Measurements from ENCODE around the gene PARP1. TPM values are rescaled to one million over a fixed set of nuclear protein-coding genes. Genes with fewer than 3 reads are reported as not detected.

The PARP1 gene
- total and polyA plus RNA-seq, 2 experiments from 2014 or later: 46.2 to 70.4 TPM

GRCh38 chr1:226417350-226417749, 9.5 kb upstream of the PARP1 start:
- TF ChIP-seq EZH2phosphoT487 (IDR thresholded peaks at IDR 0.05; ENCODE audit: insufficient read depth, low read depth) (no peak), EZH2 (IDR thresholded peaks at IDR 0.05; ENCODE audit: insufficient read depth, poor library complexity, severe bottlenecking) (no peak)
- in situ Hi-C loops (cut with MboI): no loop called here
- DNase-seq: no peak

GRCh38 chr1:226414098-226414698, 6.3 kb upstream of the PARP1 start:
- no peak for DNase-seq
- Histone ChIP-seq H3K27me3 (replicated peaks; ENCODE audit: insufficient read depth) (peaks cover 7% of the 10 kb centered on the region), H3K4me3 (no peak overlapping the region), H3K4me2 (ENCODE audit: unreplicated experiment) (no peak overlapping the region), H3K79me2 (ENCODE audit: insufficient read depth) (no peaks in the 10 kb centered on the region), H4K20me1 (ENCODE audit: insufficient read depth) (no peaks in the 10 kb centered on the region), H3K9ac (no peak overlapping the region), H3F3A (ENCODE audit: insufficient read depth) (no peaks in the 10 kb centered on the region; the same call in 1 of the 2 replicates), H2AFZ (no peak overlapping the region), H3K9me2 (ENCODE audit: insufficient read depth) (no peaks in the 10 kb centered on the region), H3K36me3 (ENCODE audit: low read depth) (no peaks in the 10 kb centered on the region), H3K4me1 (ENCODE audit: insufficient read depth) (no peaks in the 10 kb centered on the region), H3K27ac (no peak overlapping the region), H3K9me3 (ENCODE audit: low read depth) (no peaks in the 10 kb centered on the region)
- no peak for TF ChIP-seq EZH2 (IDR thresholded peaks at IDR 0.05; ENCODE audit: insufficient read depth, poor library complexity, severe bottlenecking)
- no peak for TF ChIP-seq EZH2phosphoT487 (IDR thresholded peaks at IDR 0.05; ENCODE audit: insufficient read depth, low read depth)
- WGBS, 2 experiments (ENCODE audit: low coverage in 1 of 2, low lambda C conversion rate in 2 of 2, missing lambda C conversion rate in 2 of 2): 73 to 77% methylated on average over 11 of the region's 11 CpGs
- in situ Hi-C loops (cut with MboI): no loop called here

More at GRCh38 chr1:226417350-226417749, 9.5 kb upstream of the PARP1 start:
- H3K4me1 ChIP-seq (ENCODE audit: insufficient read depth): no peaks in the 10 kb centered on the region
- H3K4me3 ChIP-seq: no peak overlapping the region
- H3K9me3 ChIP-seq (ENCODE audit: low read depth): no peaks in the 10 kb centered on the region
- H3K27ac ChIP-seq: no peak overlapping the region
- no peaks in the 10 kb centered on the region for H3K9me2 ChIP-seq (ENCODE audit: insufficient read depth)
- no peaks in the 10 kb centered on the region for H3K36me3 ChIP-seq (ENCODE audit: low read depth)
- 45 to 65% methylated on average over 6 of the region's 6 CpGs for WGBS, 2 experiments (ENCODE audit: low coverage in 1 of 2, low lambda C conversion rate in 2 of 2, missing lambda C conversion rate in 2 of 2)
- H3K4me2 ChIP-seq (ENCODE audit: unreplicated experiment): no peak overlapping the region
- H4K20me1 ChIP-seq (ENCODE audit: insufficient read depth): no peaks in the 10 kb centered on the region
- H2AFZ ChIP-seq: no peak overlapping the region
- no peak overlapping the region for H3K9ac ChIP-seq
- no peaks in the 10 kb centered on the region for H3K79me2 ChIP-seq (ENCODE audit: insufficient read depth)
- H3K27me3 ChIP-seq (replicated peaks; ENCODE audit: insufficient read depth): peaks cover 9% of the 10 kb centered on the region
- H3F3A ChIP-seq (ENCODE audit: insufficient read depth): no peaks in the 10 kb centered on the region

DNA sequence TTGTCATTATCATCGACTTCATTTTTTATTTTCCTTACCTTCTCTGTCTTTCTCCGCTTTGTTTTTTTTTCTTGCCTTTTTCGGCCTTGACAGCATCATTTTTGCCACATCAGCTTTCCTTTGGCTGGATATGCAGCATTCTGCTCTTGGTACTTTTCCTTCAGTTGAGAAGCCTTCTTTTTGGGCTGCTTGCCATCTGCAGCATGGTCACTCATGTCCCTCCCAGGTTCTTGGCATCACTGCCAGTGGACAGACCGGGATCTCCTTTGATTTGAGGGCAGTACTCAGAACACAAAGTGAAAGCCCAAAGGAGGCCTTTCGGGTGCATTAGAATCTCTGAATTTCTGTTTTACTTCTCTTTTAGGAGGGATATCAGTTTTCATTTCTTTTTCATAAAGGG, 3.7 kb upstream of the PARP1 start:
- Histone ChIP-seq H3K27me3 (replicated peaks; ENCODE audit: insufficient read depth) (no peaks in the 10 kb centered on the region), H3K27ac (no peak overlapping the region), H3K4me1 (ENCODE audit: insufficient read depth) (peaks cover 5% of the 10 kb centered on the region), H3K9ac (no peak overlapping the region), H3K36me3 (ENCODE audit: low read depth) (no peaks in the 10 kb centered on the region), H3K4me3 (no peak overlapping the region), H3K4me2 (ENCODE audit: unreplicated experiment) (no peak overlapping the region), H3K79me2 (ENCODE audit: insufficient read depth) (peaks cover 6% of the 10 kb centered on the region), H2AFZ (no peak overlapping the region), H3K9me3 (ENCODE audit: low read depth) (no peaks in the 10 kb centered on the region), H3K9me2 (ENCODE audit: insufficient read depth) (no peaks in the 10 kb centered on the region), H4K20me1 (ENCODE audit: insufficient read depth) (no peaks in the 10 kb centered on the region), H3F3A (ENCODE audit: insufficient read depth) (peaks cover 2% of the 10 kb centered on the region; the same call in 1 of the 2 replicates)
- TF ChIP-seq EZH2 (IDR thresholded peaks at IDR 0.05; ENCODE audit: insufficient read depth, poor library complexity, severe bottlenecking) (no peak), EZH2phosphoT487 (IDR thresholded peaks at IDR 0.05; ENCODE audit: insufficient read depth, low read depth) (no peak)
- peak; percentile 20 for DNase-seq
- in situ Hi-C loops (cut with MboI): no loop called here
- WGBS, 2 experiments (ENCODE audit: low coverage in 1 of 2, low lambda C conversion rate in 2 of 2, missing lambda C conversion rate in 2 of 2): 51 to 63% methylated on average over 5 of the region's 5 CpGs

DNA sequence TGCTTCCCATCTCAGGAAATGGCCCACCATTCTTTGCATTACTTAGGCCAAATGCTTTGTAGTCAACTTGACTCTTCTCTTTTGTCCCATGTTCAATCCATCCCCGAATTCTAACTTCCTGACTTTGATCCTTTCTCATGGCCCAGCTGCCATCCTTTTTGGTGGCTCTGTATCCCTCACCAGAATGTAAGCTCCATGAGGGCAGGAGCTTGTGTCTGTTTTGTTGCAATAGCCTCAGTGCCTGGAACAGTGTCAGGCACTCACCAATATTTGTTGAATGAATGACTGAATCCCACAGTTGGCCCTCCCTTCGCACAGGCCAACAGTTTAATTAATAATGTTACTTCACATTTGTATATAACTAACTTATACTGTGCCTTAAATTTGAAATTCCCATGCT, 3.1 kb upstream of the PARP1 start:
- H3K4me2 ChIP-seq (ENCODE audit: unreplicated experiment): no peak overlapping the region
- peaks cover 13% of the 10 kb centered on the region for H3K79me2 ChIP-seq (ENCODE audit: insufficient read depth)
- no peak for DNase-seq
- H2AFZ ChIP-seq: no peak overlapping the region
- H3K9me3 ChIP-seq (ENCODE audit: low read depth): no peaks in the 10 kb centered on the region
- no peaks in the 10 kb centered on the region for H3K9me2 ChIP-seq (ENCODE audit: insufficient read depth)
- no peak overlapping the region for H3K27ac ChIP-seq
- in situ Hi-C loops (cut with MboI): no loop called here
- H3K9ac ChIP-seq: no peak overlapping the region
- peaks cover 9% of the 10 kb centered on the region; the same call in 1 of the 2 replicates for H3F3A ChIP-seq (ENCODE audit: insufficient read depth)
- no peaks in the 10 kb centered on the region for H3K36me3 ChIP-seq (ENCODE audit: low read depth)
- 74 to 84% methylated on average over 2 of the region's 2 CpGs for WGBS, 2 experiments (ENCODE audit: low coverage in 1 of 2, low lambda C conversion rate in 2 of 2, missing lambda C conversion rate in 2 of 2)
- H3K4me3 ChIP-seq: no peak overlapping the region
- peaks cover 11% of the 10 kb centered on the region for H3K4me1 ChIP-seq (ENCODE audit: insufficient read depth)
- H3K27me3 ChIP-seq (replicated peaks; ENCODE audit: insufficient read depth): no peaks in the 10 kb centered on the region
- H4K20me1 ChIP-seq (ENCODE audit: insufficient read depth): no peaks in the 10 kb centered on the region
- no peak for TF ChIP-seq EZH2phosphoT487 (IDR thresholded peaks at IDR 0.05; ENCODE audit: insufficient read depth, low read depth)
- no peak for TF ChIP-seq EZH2 (IDR thresholded peaks at IDR 0.05; ENCODE audit: insufficient read depth, poor library complexity, severe bottlenecking)
